HG02759 (cell line): Measurements from ENCODE around the gene ARL3.
"Not testable (repeated sequence)": the region's sequence is repeated elsewhere in the genome, so short reads cannot be mapped to it uniquely, and the experiment has no call there.

Experiments
- ATAC-seq: cut with Tn5 transposase; IDR thresholded peaks from one replicate; pipeline ENCODE4 v1.9.1; 2021; ENCODE audit warnings: mild to moderate bottlenecking, moderate library complexity; ENCODE audit not compliant: unreplicated experiment

The ARL3 gene

DNA sequence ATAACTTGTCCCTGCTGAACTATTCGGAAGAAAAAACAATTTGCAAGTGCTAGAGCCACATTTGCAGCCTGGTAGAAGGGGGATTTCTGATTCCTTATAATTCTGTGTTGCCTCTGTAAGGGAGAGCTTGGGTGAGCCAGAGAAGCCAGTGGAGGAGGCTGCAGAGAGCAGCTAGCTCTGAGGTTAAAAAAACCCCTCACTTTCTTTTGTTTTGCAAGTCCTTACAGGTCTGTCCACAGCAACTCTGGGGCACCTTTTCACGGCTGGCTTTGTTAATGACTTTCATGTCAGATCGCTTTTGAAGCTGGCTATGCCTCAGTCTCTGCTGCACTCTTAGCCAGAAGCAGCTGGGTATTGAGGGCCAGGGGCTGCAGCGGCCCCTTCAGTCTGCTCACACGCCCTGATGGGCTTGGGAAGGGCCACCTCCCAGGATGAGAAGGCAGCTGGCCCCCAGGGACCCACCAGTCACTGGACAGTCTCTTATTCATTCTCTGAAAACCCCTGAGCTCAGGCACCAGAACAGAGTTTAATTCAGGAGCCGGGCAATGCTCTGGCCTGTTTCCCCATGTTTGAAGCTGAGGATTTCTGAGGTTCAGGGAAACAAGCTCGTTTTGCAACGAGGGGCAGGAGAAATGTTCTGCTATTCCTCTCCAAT lies 39.1 kb downstream of the ARL3 start:
- ATAC-seq, result no peak

DNA sequence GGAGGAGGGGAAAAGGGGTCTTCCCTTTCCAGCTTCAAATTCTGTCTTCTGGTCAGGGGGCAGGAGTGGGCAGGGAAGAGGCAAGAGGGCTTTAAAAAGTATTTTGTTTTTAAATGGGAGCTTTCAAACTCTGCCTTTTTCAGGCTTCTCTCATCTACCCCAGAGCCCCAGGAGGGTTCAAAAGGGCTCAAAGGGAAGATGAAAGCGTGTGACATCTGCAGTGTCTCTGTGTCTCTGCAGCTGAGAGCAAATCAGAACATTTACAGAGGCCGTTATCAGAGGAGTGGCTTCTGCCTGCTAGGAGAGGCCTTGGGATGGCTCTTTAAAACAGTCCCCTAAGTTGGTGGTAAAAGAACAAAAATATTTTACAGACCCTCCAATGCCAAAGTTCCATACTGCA lies 39.6 kb downstream of the ARL3 start:
- ATAC-seq, result no peak

DNA sequence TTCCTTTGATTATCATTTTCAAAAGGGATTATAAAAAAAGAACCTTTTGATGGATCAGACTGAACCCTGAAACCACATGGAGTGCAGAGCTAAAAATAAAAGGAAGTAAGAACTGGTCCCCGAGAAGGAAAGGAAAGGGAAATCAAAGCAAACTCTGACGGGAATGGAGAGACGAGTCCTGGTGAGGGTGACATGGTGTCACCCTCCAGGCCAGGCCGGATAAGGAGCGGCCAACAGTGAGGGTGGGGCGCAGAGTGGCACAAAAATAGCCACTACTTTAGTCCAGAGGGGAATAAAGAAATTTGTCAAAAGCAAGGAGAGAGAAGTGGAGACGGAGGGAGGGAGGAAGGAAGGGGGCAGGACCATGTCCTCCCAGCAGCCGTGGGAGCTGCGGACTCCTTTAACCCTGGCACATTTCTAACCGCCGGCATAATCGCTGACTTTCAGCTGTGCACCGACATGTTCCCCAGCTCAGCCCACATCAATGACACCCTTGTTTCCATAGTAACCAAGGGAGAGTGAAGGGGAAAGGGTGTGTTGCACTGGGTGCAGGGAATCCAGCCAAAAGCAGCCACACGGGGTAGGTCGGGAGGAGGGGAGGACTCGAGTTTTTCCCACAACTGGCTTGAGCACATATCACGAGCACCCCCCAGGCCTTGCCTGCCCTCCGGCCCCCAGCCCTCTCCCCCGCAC lies 40.2 kb downstream of the ARL3 start:
- no peak for ATAC-seq

DNA sequence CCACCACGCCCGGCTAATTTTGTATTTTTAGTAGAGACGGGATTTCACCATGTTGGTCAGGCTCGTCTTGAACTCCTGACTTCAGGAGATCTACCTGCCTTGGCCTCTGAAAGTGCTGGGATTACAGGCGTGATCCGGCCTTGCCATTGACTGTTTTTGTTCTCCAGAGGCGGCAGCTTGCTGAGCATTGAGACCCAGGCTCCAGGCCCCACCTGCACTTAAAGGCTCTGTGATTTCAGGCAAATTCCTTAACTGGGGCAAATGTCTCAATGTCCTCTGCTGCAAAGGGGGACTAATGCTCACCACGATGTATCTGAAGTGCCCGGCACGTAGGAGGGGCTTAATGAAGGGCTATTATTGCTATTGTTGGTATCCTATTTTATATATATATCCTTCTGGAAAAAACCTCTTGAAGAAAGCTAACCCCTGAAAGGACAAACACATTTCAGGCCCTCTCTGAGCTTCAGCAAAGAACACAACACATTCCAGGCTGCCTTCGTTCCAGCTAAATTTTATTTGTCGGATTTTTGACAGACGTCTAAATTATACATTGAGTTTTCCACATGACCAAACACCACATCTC lies 40.9 kb downstream of the ARL3 start:
- no peak for ATAC-seq

DNA sequence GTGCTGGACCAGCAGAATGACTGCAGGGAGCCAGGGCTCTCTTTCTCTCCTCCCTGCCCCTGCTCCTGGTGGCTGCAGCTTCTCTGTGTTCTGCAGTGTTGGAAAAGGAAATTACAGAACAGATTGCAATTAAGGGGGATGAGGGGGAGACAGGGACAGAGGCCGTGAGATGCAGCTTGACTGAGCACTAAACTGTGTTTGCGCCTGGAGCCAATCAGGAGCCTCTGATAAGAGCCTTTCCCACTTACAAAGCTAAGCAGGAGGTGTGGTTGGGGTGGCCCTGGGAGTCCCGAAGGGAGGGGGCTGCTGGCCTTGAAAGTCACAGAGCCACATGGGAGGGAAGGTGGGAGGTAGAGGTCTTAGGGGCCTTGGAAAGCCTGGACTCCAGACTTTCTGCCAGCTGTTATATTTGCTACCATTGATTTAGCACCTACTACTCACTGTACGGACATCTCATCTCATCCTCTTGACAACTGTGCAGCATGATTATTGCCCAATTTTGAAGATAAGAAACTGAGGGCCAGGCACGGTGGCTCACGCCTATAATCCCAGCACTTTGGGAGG lies 43.2 kb downstream of the ARL3 start:
- ATAC-seq, result no peak

DNA sequence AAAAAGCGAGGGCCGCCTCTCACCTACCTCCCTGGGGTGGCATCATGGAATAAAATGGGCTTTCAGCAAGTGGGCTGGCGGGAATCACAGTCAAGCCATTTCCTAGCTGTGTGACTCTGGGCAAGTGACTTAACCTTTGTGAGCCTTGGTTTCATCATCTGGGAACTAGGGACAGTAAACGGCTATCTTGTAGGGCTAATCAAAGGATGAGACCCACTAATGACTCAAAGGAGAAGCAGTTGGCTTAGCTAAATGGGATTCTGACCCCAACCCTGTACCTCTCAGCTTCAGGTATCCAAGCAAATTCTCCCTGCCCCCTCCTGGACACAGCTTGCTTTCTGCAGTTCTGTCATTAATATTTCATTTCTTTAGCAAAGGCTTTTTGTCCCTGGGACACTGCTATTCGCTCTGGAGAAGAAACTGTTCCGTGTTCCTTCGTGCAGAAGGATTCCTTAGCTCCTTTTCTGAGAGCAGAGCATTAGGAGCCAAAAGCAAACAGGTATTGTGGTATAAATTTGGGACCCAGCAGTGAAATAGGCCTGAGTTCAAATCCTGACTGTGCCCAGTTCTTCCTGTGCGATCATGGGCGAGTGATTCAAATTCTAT lies 44.0 kb downstream of the ARL3 start:
- no peak for ATAC-seq

DNA sequence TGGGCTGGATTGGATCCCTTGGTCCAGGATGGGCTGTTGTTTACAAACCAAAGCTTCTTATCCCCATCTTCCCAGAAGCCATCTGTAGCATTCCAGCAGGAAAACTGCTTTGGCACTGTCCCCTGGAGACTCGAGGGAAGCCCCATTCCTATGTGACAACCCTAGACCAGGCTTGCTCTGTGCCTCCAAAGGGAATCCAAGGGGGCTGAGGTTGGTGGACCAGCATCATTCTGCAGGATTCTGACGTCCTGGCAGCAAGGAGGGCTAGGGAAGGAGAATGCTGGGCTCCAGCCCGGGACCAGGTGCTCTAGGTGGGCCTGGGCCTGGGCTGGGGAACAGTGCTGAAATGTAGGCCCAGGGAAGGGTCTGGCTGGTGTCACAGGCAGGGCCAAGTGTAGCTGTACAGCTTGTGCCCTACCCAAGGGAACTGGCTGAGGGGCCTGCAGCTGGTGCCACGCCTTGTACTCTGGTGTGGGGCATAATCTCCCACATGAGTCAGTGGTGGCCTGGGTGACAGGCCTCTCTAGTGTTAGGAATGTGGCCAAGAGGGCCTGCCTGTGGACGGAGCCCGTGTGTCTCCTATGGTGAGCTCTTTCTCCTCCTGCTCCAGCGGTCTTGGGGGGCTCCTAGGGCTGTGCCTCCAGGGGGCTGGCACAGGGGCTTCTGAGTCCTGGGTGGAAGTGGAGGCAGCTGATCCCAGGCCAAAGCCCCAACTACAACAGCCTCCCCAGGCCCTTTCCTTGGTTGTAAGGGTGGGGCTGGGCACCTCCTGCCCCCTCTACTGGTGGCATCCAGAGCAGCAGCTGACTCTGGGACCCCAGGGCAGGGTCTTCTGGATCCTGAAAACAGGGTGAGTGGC lies 44.8 kb downstream of the ARL3 start:
- ATAC-seq, result no peak

DNA sequence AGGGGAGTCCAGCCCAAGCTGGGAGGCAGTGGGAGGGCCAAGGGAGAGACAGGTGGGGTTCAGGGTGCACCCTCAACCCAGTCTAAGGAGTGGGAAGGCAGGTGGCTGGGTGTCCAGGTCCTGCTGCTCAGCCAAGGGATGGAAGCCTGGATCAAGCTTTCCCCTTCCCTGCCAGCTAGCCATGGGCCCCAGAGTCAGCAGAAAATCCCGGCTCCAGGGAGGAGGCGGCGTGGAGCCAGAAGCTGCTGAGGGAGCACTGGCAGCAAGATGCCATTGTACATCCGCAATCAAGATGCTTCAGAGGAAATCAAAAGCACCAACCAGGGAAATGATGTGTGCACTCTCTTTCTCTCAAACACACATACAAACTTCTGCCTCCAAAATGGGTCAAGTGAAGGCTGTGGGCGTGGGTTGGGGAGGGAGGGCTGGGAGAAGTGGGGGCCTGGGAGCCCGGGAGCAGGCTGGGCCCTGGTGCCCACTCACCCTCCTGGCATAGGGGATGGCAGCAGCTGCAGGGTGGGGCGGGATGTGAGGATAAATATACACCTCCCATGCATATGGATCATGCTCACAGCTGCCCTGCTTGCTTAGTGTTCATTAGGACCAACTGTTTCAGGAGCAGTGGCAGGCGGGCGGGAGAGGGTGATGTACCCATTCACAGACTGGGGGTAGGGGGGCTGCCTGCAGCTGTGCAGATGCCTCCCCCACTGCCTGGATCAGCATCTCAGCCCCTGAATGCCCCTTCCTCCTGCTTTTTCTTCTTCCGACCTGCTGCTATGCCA lies 45.7 kb downstream of the ARL3 start:
- ATAC-seq, result no peak

DNA sequence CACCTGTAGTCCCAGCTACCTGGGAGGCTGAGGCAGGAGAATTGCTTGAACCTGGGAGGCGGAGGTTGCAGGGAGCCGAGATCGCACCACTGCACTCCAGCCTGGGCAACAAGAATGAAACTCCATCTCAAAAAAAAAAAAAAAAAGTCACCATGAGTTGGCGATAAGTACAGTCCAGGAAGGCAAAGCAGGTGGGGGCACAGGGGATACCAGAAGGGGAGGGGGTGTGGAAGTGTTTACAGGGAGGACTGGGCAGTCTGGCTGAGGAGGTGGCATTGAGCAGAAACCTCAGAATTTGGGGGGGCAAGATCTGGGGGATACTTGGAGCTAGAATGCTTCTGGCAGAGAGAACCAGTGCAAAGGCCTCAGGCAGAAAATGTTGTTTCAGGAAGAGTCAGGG lies 46.8 kb downstream of the ARL3 start:
- ATAC-seq, result not testable (repeated sequence)

DNA sequence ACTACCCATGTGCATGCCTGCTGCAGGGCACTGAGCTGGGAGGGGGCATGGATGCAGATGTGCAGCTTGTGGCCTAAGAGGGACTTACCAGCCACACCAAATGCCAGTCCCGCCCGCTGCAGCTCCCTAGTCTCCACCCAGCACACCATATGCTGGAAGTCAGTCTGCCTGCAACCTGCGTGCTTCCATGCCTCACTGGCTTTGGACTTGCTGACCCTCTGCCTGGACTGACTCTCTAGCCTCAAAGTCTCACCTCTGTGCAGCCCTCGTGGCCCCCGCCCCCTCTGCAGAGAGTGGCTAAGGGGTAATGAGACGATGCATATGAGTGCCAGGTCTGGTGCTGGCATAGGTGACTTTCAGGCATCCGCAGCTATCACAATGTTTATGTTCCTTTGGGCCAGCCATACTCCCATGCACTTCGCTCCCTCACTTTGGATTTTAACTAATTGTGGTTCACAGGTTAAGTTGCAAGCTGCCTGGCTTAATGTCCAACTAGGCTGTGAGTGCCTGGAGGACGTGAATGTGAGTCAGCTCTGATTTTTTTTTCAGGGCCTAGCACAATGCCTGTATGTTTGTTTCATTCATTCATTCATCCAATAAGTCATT lies 48.2 kb downstream of the ARL3 start:
- ATAC-seq, result no peak

DNA sequence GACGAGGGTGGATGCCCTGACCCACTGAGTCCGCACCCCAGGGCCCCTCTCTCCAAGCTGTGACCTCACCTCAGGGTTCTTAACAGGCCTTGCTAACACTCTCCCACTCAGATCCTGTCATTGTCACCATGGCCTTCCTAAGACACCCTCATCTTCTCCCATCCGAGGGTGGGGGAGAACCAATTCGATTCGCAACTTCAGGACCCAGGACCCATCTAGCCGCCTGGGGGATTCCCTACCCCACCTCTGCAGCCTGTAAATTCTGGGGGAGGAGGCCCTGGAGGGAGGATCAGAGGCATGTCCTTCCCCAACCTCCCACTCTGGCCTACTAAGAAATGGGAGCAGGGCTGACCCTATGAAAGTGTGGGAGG lies 52.6 kb downstream of the ARL3 start:
- peak; percentile 24 for ATAC-seq

DNA sequence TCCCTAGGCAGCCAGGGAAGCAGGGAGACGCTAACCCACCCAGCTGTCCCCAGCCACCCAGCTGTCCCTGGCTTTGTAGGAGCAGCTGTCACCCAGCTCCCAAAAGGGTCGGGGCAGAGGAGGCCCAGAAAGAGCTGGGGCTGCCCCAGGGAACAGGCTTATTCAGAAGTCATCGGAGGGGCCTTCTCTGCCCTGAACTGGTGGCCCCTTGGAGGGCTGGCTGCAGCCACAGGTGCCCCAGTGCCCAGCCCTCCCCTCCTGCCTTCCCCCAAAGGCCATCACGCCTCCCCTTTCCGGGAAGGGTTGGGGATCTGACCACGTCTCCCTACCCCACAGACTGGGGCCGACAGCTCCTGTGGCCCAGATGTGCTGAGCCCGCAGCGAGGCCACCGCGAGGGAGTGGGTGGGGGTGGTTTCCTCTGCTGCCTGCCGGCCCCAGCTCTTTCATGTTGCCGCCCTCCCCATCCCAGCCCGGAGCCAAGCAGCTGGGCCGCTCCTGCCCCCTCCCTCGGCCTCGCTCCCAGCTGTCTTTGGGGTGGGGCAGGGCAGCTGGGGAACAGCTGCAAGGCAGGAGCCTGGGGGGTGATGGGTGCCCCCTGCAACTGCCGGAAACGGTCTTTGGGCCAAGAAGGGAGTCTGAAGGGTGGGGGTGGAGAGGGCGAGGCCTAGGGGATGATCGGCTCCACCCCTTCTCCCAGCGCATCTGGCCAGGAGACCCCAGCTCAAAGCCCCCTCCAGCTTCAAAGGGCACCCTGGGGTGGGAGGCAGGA lies 53.1 kb downstream of the ARL3 start:
- ATAC-seq, result peak; percentile 92

DNA sequence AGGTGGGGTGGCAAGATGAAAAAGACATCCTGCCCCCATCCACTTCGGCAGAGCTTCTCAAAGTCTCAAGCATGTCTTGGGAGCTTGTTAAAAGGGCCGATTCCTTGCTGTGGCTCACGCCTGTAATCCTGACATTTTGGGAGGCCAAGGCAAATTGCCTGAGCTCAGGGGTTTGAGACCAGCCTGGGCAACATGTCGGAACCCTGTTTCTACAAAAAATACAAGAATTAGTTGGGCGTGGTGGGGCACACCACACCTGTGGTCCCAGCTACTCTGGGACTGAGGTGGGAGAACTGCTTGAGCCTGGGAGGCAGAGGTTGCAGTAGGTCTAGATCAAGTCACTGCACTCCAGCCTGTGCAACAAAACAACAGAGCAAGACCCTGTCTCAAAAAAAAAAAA lies 55.4 kb downstream of the ARL3 start:
- ATAC-seq, result no peak

DNA sequence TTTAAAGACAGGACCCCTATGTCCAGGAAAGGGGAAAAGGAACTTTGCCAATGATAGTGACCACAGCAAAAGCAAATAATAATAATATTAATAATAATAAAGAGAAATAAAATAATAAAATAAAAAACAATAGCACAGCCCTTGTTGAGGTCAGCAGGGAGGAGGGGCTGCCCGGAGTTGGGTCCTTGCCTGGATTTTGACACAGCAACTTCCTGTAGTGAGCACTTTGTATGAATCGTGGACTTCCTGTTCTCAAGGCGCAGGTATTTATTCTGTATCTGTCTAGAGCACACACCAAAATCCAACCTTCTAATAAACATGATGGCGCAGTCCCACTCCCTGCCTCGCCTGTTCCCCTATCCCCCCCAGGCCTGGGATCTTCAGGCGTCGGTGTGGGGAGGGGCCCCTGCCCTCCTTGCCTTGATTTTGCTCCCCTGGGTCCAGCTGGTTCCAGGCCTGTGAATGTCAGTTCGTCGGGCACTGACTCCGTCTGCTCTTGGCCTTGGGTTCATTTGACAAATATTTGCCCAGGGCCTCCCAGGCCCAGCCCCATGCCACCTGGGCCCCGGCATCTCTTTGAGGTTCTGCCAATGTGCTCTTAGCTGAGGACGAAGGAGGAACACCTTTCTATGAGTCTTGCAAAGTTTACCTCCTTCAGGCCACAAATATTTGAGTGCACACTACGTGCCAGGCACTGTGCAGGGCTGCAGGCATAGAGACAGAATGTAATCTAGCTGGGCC lies 56.0 kb downstream of the ARL3 start:
- ATAC-seq, result no peak

DNA sequence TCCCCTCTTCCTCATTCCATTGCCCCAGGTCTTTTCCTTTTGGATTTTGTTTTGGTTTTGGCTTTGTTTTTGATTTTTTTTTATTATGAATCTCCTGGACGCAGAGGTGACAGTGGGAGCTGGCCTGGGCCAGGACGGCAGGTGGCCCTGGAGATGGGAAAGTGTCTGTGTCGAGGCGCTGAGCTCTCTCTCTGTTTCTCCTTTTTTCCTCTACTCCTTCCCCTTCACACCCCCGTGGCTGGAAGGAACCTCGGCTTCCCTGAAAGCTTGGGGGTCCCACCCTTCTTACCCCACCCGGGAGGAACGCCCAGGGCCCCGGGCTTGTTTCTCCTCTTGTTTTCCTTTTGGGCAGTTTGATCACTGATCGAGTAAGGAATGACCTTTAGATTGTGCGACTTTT lies 56.7 kb downstream of the ARL3 start:
- ATAC-seq, result no peak

DNA sequence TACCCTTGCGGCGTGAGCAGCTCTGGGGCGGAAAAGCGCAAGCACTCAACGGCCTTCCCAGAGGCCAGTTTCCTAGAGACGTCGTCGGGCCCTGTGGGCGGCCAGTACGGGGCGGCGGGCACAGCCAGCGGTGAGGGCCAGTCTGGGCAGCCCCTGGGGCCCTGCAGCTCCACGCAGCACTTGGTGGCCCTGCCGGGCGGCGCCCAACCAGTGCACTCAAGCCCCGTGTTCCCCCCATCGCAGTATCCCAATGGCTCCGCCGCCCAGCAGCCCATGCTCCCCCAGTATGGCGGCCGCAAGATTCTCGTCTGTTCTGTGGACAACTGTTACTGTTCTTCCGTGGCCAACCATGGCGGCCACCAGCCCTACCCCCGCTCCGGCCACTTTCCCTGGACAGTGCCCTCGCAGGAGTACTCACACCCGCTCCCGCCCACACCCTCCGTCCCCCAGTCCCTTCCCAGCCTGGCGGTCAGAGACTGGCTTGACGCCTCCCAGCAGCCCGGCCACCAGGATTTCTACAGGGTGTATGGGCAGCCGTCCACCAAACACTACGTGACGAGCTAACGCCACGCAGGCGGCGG lies 57.3 kb downstream of the ARL3 start:
- ATAC-seq, result no peak

DNA sequence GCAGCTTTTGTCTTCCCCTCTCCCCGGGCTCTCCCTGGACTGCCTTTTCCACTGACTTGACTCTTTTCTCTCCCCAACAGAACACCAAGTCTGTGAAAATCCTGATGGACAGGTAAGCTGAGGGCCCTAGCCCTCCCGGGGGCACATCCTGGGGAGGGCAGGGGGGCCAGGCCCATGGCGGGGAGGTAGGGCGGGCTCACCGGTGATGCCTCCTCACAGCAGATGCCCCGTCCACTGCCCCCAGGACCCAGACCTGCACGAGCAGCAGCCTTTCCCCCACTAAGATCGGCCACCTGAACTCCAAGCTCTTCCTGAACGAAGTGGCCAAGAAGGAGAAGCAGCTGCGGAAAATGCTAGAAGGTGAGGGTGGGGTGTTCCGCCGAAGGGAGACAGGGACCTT lies 58.2 kb downstream of the ARL3 start:
- no peak for ATAC-seq

DNA sequence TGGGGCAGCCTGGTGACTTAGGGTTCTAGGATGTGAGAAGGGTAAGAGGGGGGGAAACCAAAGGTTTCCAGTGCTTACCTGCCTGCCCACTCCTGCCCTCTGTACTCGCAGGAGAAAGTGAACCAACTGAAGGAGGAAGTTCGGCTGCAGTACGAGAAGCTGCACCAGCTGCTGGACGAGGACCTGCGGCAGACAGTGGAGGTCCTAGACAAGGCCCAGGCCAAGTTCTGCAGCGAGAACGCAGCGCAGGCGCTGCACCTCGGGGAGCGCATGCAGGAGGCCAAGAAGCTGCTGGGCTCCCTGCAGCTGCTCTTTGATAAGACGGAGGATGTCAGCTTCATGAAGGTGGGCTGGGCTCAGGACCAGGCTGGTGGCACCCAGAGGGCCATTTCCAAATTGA lies 59.2 kb downstream of the ARL3 start:
- ATAC-seq, result no peak
